Uterus (tissue), 4 donors: ENCODE data around the gene TRIM37. TPM values are rescaled to one million over a fixed set of nuclear protein-coding genes. Genes with fewer than 3 reads are reported as not detected.

ENCODE experiments used
- DNase-seq, 2 donors: peaks; one replicate each; pipeline ENCODE4 v3.0.0-alpha.2; 2019 to 2020
- H3K27ac ChIP-seq, 2 donors: fragments of 200-600 bp; sonication (generic); 1 replicate in 1 of 2; 2 replicates in 1 of 2; pipeline ENCODE4 v1.5.1; 2016 to 2018
- H3K27me3 ChIP-seq, 2 donors: fragments of 200-600 bp; sonication (generic); one replicate each; pipeline ENCODE4 v1.5.1; 2018 to 2019; ENCODE audit warnings: control low read depth in 1 of 2
- H3K36me3 ChIP-seq, 2 donors: fragments of 200-600 bp; sonication (generic); one replicate each; pipeline ENCODE4 v1.5.1; 2019; ENCODE audit warnings: control low read depth in 1 of 2
- H3K4me1 ChIP-seq, 2 donors: fragments of 200-600 bp; sonication (generic); one replicate each; pipeline ENCODE4 v1.5.1; 2018 to 2019; ENCODE audit warnings: control low read depth in 1 of 2
- H3K4me3 ChIP-seq, 2 donors: fragments of 200-600 bp; sonication (generic); 1 replicate in 1 of 2; 2 replicates in 1 of 2; pipeline ENCODE4 v1.5.1; 2018 to 2019; ENCODE audit warnings: mild to moderate bottlenecking in 1 of 2
- H3K9me3 ChIP-seq, 2 donors: fragments of 200-600 bp; sonication (generic); one replicate each; pipeline ENCODE4 v1.5.1; 2019; ENCODE audit warnings: control low read depth in 1 of 2
- CTCF ChIP-seq, 4 experiments: fragments of 200-600 bp in 2 of 4; fragments of 450-650 bp in 2 of 4; sonication (generic) in 2 of 4; IDR thresholded peaks; one replicate each; pipeline ENCODE4 v1.5.1; 2016 to 2019; ENCODE audit warnings: antibody characterized with exemption in 4 of 4, mild to moderate bottlenecking in 2 of 4, moderate library complexity in 1 of 4
- POLR2A ChIP-seq, 2 donors: fragments of 450-650 bp; IDR thresholded peaks; one replicate each; pipeline ENCODE4 v1.6.1; 2016; ENCODE audit warnings: antibody characterized with exemption in 2 of 2, mild to moderate bottlenecking in 1 of 2, moderate library complexity in 1 of 2
- intact Hi-C: fragments of 100-400 bp; cut with DNase I; formaldehyde crosslinking; loops from one replicate; pipeline ENCODE4 v1.15.1; 2023; ENCODE audit warnings: low total_unique reads
- total RNA-seq, 4 donors: library from RNA; depleted of rRNA in 3 of 4; stranded (reverse); fragments of >200 nt in 3 of 4; gene quantifications; one replicate each; pipeline versions ENCODE4 v1.1.0 to v1.2.4, GENCODE V29; 2014 to 2023
- donor health status: DM: yes; HTN: yes; CAD: no.

TRIM37 gene
- total RNA-seq, 4 donors from 2014 or later = 5.0 to 38.9 (median 21.4) TPM

- H3K4me3 ChIP-seq = no peak overlapping the region
- DNase-seq = no peak
- intact Hi-C loops = no loop called here
- no peaks in the 10 kb centered on the region for H3K4me1 ChIP-seq
- H3K27ac ChIP-seq = no peak overlapping the region
- no peaks in the 10 kb centered on the region for H3K27me3 ChIP-seq
- no peaks in the 10 kb centered on the region for H3K9me3 ChIP-seq
- no peaks in the 10 kb centered on the region for H3K36me3 ChIP-seq
- no peak for TF ChIP-seq CTCF (IDR thresholded peaks at IDR 0.05)
These were observed 78.9 kb downstream of the TRIM37 start for GRCh38 chr17:59027750-59028149.

GRCh38 chr17:59026176-59026939 is 80.3 kb downstream of the TRIM37 start:
- no peaks in the 10 kb centered on the region for H3K27me3 ChIP-seq
- no peaks in the 10 kb centered on the region for H3K36me3 ChIP-seq
- no peak for TF ChIP-seq POLR2A (IDR thresholded peaks at IDR 0.05)
- TF ChIP-seq CTCF (IDR thresholded peaks at IDR 0.05) = no peak
- no peaks in the 10 kb centered on the region for H3K4me1 ChIP-seq
- H3K9me3 ChIP-seq = no peaks in the 10 kb centered on the region
- no peak for DNase-seq
- H3K4me3 ChIP-seq = no peak overlapping the region
- intact Hi-C loops = no loop called here
- no peak overlapping the region for H3K27ac ChIP-seq

GRCh38 chr17:59024916-59025315 is 81.8 kb downstream of the TRIM37 start:
- DNase-seq = no peak
- no peaks in the 10 kb centered on the region for H3K9me3 ChIP-seq
- H3K36me3 ChIP-seq = no peaks in the 10 kb centered on the region
- TF ChIP-seq CTCF (IDR thresholded peaks at IDR 0.05) = no peak
- no peak for TF ChIP-seq POLR2A (IDR thresholded peaks at IDR 0.05)
- no peak overlapping the region for H3K4me3 ChIP-seq
- H3K4me1 ChIP-seq = no peaks in the 10 kb centered on the region
- H3K27me3 ChIP-seq = no peaks in the 10 kb centered on the region
- intact Hi-C loops = no loop called here
- no peak overlapping the region for H3K27ac ChIP-seq

- no peaks in the 10 kb centered on the region for H3K27me3 ChIP-seq
- TF ChIP-seq CTCF (IDR thresholded peaks at IDR 0.05) (no peak), POLR2A (IDR thresholded peaks at IDR 0.05) (no peak)
- intact Hi-C loops = no loop called here
- no peaks in the 10 kb centered on the region for H3K4me1 ChIP-seq
- DNase-seq = no peak
- H3K36me3 ChIP-seq = no peaks in the 10 kb centered on the region
- no peak overlapping the region for H3K4me3 ChIP-seq
- H3K9me3 ChIP-seq = no peaks in the 10 kb centered on the region
- no peak overlapping the region for H3K27ac ChIP-seq
These were observed 88.7 kb downstream of the TRIM37 start for GRCh38 chr17:59018019-59018418.

- Histone ChIP-seq H3K27ac (no peak overlapping the region), H3K27me3 (no peaks in the 10 kb centered on the region), H3K4me1 (no peaks in the 10 kb centered on the region), H3K36me3 (no peaks in the 10 kb centered on the region), H3K9me3 (no peaks in the 10 kb centered on the region), H3K4me3 (no peak overlapping the region)
- no peak for DNase-seq
- TF ChIP-seq CTCF (IDR thresholded peaks at IDR 0.05) (no peak), POLR2A (IDR thresholded peaks at IDR 0.05) (no peak)
- intact Hi-C loops = no loop called here
These were observed 94.7 kb downstream of the TRIM37 start for GRCh38 chr17:59011975-59012374.
